PC-9 (cell line): ENCODE measurements around the gene PNKP.

Experiments
- EZH2 ChIP-seq: fragments of 200-600 bp; sonication (generic); IDR thresholded peaks from 2 replicates; pipeline ENCODE4 v1.8.0; 2017; ENCODE audit warnings: antibody characterized with exemption, low read depth
- TF ChIP-seq, protein P1 (sequence below): fragments of 200-600 bp; sonication (generic); conservative IDR thresholded peaks from 2 replicates; pipeline ENCODE4 v1.6.1; 2017; ENCODE audit warnings: mixed run types, antibody characterized with exemption, mild to moderate bottlenecking, moderate library complexity

DNA sequence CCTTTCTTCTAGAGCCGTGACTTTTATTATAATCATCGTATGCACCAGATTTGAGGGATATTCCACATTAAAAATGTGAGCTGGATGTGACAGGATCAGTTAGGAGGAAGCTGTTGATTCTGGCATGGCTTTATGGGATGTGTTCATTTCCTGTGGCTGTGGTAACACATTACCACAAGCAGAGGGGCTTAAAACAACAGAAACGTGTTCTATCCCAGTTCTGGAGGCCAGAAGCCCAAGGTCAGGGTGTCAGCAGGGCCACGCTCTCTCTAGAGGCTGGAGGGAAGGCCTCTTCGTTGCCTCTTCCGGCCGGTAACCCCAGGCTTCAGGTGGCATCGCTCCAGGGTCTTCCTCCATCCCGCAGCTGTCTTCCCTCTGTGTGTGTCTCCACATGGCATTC is 34.8 kb downstream of the PNKP start:
- TF ChIP-seq, protein P1, sequence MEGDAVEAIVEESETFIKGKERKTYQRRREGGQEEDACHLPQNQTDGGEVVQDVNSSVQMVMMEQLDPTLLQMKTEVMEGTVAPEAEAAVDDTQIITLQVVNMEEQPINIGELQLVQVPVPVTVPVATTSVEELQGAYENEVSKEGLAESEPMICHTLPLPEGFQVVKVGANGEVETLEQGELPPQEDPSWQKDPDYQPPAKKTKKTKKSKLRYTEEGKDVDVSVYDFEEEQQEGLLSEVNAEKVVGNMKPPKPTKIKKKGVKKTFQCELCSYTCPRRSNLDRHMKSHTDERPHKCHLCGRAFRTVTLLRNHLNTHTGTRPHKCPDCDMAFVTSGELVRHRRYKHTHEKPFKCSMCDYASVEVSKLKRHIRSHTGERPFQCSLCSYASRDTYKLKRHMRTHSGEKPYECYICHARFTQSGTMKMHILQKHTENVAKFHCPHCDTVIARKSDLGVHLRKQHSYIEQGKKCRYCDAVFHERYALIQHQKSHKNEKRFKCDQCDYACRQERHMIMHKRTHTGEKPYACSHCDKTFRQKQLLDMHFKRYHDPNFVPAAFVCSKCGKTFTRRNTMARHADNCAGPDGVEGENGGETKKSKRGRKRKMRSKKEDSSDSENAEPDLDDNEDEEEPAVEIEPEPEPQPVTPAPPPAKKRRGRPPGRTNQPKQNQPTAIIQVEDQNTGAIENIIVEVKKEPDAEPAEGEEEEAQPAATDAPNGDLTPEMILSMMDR = no peak
- no peak for TF ChIP-seq EZH2
